ENCODE results near the gene LCE4A.
"Not testable (repeated sequence)": the region's sequence is repeated elsewhere in the genome, so short reads cannot be mapped to it uniquely, and the experiment has no call there.

Gene LCE4A, protein sequence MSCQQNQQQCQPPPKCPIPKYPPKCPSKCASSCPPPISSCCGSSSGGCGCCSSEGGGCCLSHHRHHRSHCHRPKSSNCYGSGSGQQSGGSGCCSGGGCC

DNA sequence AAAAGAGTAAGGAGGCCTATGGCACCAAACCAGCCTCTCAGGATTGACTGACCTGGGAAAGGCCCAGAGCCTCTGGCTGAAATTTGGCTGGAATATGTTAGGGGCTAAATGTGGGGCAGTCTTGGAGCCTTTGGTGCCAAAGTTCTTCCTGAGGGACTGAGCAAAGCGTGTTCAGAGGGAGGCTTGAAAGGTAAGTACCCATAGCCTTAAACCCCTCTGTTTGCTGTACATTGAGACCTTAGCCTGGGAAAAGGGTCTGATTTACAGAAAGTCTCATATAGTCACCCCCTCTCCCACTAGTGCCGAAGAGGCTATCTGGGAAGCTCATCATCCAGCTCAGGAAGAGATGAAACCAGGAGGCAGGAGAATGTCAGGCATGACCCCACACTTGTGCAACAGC is at the start of gene LCE4A:
Gene LCE4A (plus strand): TSS at position 301 of the 400 bp plus-strand sequence. CDS start 916 bp downstream, outside the sequence.
- no peak for DNase-seq

DNA sequence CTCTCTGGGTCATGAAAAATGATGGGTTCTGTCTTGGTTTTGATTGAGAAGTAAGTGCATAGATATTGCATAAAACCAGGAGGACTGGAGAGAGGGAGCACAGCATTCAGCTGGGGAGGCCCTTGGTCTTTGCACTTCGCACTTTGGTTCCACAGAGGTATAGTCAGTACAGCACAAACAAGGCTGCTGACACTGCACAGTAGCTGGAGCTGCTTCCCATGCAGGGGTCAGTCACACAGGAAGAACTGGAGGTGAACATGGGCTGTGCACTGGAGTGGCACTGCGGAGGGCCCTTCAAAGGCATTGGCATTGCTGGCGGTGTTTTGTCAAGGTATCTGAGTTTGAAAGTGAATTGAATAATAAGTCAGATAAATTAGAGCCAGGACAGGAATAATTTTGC is 49.3 kb upstream of the LCE4A start:
- DNase-seq = no peak

DNA sequence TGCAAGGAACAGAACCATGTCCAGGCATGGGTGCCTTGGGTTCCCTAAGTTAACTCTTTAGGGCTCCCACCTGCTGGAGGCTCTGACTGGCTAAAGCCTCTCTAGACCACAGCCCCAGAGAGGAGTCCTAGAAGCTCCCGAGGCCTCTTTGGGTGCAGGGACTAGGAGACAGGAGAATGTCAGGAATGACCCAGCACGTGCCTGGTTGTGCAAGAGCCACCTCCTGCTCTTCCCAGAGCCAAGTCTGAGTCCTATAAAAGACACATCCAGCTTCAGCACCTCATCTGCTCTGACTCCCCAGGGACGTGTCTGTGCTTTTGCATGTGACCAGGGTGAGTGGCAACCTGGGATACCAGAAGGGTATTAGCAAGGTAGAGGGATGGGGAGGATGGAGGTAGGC is 44.9 kb upstream of the LCE4A start, which contains the start of gene LCE2D:
Gene LCE2D (plus strand): TSS at position 283 of the 400 bp plus-strand sequence. CDS start 726 bp downstream, outside the sequence.
- no peak for DNase-seq

DNA sequence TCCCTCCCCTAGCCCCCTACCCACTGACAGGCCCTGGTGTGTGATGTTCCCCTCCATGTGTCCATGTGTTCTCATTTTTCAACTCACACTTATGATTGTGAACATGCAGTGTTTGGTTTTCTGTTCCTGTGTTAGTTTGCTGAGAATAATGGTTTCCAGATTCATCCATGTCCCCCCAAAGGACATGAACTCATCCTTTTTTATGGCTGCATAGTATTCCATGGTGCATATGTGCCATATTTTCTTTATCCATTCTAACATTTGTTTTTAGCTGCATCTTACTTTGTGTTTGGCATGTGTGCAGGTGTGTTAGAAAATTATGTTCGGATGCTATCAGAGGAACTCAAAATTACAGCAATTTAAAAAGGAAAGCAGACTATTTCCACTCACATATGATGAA is 41.8 kb upstream of the LCE4A start:
- DNase-seq = not testable (repeated sequence)

DNA sequence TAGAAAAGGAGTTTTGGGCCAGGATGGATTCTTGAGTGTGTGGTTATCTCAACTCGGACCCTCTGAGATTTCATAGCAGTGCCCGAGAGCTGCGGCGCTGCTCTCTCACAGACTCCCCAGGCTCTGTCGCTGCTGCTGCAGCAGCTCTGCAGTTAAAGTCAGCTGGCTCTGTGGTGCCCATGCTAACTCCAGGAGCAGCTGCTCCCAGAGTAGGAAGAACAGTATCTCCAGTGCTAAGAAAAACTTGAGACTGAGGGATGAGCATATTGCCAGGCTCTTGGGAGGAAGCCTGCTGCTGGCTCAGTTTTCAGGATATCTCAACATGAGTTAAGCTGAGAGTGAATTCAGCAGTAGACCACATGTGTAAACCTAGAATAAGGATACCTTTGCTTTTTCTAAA is 40.3 kb upstream of the LCE4A start:
- DNase-seq = no peak

DNA sequence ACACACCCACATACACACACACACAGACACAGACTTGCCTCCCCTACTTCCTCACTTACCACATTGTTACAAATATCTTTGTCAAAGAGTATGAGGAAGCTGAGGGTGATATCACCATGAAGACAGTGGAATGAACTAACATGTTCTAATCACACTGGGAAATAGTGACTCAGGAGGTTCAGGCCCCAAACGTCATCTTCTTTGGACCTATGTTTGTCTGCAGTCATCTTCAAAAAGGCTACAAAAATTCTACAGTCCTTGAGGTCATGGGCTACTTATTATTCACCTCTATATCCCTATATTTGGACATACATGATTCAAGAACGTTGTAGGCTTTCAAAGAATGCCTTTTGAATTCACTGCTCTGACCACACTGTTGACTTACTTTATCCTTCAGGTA is 34.9 kb upstream of the LCE4A start:
- no peak for DNase-seq

DNA sequence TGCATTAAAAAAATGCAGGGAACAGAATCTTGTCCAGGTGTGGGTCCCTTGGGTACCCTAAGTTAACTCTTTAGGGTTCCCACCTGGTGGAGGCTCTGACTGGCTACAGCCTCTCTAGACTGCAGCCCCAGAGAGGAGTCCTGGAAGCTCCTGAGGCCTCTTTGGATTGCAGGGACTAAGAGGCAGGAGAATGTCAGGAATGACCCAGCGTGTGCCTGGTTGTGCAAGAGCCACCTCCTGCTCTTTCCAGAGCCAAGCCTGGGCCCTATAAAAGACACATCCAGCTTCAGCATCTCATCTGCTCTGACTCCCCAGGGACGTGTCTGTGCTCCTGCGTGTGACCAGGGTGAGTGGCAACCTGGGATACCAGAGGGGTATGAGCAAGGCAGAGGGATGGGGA is 33.0 kb upstream of the LCE4A start, which contains the start of gene LCE2C:
Gene LCE2C (plus strand): TSS at position 297 of the 400 bp plus-strand sequence. CDS start 737 bp downstream, outside the sequence.
- not testable (repeated sequence) for DNase-seq

DNA sequence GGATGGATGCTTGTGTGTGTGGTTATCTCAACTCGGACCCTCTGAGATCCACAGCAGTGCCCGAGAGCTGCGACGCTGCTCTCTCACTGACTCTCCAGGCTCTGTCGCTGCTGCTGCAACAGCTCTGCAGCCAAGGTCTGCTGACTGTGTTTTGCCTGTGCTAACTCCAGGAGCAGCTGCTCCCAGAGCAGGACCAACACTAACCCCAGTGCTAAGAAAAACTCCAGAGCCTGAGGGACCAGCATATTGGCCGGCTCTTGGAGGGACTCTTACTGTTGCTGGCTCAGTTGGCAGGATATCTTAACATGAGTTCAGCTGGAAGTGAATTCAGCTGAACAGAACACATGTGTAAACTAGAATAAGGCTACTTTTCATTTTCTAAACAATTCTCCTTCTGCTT is 28.5 kb upstream of the LCE4A start:
- DNase-seq = no peak

DNA sequence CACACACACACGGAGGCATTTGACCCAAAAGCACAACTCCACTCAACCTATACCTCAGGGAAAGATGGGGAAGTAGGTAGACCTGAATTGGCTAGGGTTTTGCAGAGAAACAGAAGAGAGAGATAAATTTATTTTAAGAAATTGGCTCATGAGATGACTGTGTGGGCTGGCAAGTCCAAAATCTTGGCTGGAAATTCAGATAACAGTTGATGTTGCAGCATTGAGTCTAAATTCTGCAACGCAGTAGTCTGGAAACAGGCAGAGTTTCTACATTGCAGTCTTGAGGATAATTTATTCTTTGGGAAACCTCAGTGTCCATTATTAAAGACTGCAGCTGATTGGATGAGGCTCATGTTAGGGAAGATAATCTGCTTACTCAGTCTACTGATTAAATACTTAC is 26.3 kb upstream of the LCE4A start:
- no peak for DNase-seq

DNA sequence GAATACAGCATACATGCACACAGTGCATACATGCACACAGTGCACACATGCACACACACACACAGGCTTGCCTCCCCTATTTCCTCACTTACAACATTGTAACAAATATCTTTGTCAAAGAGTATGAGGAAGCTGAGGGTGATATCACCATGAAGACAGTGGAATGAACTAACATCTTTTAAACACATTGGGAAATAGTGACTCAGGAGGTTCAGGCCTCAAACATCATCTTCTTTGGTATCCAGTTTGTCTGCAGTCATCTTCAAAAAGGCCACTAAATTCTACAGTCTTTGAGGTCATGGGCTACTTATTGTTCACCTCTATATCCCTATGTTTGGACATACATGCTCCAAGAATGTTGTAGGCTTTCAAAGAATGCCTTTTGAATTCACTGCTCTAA is 24.1 kb upstream of the LCE4A start:
- no peak for DNase-seq

DNA sequence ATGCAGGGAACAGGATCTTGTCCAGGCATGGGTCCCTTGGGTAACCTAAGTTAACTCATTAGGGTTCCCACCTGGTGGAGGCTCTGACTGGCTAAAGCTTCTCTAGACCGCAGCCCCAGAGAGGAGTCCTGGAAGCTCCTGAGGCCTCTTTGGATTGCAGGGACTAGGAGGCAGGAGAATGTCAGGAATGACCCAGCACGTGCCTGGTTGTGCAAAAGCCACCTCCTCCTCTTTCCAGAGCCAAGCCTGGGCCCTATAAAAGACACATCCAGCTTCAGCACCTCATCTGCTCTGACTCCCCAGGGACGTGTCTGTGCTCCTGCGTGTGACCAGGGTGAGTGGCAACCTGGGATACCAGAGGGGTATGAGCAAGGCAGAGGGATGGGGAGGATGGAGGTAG is 22.1 kb upstream of the LCE4A start, which contains the start of gene LCE2B:
Gene LCE2B (plus strand): TSS at position 301 of the 400 bp plus-strand sequence. CDS start 721 bp downstream, outside the sequence.
- not testable (repeated sequence) for DNase-seq

DNA sequence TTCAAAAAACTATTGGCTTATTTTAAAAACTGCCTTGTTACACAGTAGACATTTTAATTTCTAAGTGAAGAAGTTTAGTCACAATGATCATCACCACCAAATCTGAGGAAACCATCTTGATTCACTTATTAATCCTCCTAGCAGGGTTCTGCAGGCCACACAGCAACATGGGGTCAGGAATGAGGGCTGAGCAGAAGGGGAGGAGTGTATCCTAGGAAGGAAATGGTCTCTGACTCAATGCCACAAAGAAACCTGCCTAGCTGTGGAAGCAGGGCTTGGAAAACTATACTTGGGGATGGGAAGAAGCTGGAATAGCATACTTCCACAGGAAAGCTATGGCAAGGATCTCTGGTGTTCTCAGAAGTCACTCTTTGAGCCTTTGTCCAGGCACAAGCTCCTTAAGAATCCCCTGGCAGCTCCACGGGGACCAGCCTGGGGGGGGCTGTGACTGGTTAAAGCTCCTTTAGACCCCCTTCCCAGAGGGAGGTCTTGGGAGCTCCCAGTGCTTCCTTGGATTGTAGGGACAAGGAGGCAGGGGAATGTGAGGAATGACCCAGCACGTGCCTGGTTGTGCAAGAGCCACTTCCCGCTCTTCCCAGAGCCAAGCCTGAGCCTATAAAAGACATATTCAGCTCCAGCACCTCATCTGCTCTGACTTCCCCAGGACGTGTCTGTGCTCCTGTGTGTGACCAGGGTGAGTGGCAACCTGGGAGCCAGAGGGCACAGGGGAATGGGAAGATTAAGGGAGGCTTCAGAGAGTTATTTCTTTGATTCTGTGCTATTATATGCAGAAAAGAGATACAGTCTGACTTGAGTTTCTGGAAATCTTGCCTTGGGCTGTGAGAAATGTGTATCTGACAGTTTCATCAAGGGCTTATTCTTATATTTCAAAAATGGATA is 10.0 kb upstream of the LCE4A start, which contains the start of gene LCE2A:
Gene LCE2A (plus strand): TSS at position 645 of the 900 bp plus-strand sequence. CDS start 557 bp downstream, outside the sequence.
- no peak for DNase-seq

DNA sequence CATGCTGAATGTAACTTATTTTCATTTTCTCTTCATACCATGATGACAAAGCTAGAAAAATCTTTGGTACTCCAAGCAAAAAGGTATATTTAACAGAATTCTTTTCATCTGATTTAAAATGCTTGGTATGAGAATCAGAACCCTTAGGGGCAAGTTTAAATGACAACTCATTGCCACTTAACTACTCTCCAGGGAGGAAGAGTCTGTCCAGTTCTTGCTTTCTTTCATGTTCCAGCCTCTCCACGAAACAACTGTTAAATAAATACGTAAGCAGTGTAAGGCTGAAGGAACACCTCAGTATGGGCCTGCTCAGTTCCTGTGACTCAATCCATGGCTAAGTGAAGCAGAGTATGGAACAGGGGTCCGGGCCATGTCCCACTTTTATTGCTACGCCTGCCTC is 8.2 kb upstream of the LCE4A start:
- DNase-seq = no peak

DNA sequence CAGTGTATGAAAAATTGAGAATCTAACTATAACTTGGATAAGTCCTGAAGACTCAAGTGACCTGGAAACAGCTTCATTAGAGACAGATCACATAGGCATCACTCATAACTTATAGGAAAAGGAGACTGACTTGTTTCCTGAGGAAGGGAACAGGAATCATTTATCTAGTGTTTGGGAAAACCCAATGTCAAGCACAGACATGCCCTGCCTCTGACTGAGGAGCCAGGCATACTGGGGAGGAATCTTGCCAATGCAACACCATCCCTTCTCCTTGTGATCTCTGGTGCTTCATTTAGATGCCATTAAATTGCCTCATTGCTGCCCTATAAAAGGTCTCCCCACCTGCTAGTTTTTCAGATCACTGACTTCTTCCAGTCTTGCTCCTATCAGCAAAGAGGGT is 10.3 kb downstream of the LCE4A start:
- DNase-seq = no peak

DNA sequence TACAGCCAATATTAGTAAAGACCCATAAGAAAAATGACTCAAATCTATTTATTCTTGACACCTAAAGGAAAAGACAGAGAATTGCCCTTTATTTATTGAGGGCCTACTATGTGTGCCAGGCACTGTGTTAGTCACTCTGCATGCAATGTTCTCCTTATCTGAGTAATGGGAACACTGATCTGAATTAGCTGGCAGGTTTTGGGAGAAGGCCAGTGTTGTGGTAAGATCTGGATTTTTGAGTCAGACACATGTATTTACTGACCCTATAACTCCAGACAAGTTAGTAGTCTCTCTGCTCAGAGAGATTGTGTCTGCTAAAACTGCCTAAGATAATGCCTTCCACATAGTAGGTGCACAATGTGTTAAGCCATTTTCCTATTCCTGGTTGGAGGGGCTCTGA is 17.3 kb downstream of the LCE4A start:
- no peak for DNase-seq

DNA sequence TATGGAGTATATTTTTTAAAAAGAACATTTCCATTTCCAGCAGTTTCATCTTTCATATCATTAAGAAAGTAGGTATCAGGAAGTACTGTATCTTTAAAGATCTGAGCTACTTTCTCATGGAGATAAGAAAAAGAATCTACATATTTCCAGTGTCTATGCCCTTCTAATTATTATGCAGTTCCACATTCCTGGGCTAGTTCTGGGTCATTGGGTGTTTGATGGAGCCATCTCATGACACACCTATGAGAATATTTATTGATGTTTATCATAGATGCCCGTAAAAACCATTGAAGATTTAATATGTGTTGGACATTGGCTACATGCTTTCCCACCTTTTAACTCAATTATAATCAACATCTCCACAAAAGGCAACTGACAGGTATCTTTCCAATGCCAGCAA is 21.0 kb downstream of the LCE4A start:
- DNase-seq = no peak

DNA sequence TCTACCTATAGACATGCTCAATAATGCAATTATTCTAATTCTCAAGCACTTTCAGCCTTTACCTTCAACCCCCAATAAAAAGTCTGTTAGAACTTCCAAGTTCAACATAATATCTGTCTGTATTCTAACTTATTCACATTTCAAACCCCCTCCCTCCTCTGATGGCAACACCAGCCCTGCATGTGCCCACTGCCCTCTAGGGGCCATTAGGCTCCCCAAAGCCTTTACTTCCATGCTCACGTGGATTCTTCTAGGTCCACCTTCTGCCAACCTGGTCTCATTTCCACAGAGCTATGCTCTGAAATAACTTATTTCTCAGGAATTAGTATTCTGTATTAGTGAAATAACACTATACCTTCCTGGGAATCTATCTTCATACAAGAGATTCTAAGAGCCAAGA is 27.7 kb downstream of the LCE4A start:
- no peak for DNase-seq

DNA sequence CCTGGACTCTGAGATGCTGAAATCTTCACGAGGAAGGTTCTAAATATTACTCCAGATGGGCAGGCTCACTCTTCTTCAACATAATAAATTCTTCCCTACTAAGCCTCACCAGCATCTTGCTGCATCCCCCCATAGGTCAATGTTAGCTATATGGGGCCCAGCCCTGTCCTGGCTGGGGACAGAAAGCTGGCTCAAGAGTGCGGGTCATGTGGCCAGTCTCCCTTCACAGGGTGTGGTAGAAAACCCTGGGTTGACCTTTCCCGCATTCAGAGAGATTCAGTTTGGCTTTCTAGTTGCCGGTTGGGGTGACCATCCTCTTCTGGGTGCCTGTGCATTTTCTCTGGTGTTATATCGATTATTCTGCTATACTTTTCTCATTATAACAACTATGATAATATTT is 30.0 kb downstream of the LCE4A start:
- DNase-seq = no peak

DNA sequence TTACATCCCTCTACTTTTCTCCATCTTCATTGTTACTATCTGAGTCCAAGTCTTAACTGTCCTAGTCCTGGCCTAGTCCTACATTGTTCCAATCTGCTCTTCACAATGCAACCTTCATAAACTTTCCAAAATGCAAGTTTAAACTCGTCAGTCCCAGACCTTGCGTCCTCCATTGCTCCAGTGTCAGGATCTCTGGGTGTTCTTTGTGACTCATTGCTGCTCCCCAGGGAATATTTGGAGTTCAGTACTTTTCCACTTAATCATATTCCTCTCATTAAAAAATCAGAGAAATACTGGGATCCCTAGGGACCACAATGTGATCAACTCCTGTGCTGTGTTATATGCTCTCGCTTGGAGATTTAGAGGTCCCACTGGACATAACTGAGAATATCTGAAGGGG is 31.9 kb downstream of the LCE4A start:
- DNase-seq = no peak

DNA sequence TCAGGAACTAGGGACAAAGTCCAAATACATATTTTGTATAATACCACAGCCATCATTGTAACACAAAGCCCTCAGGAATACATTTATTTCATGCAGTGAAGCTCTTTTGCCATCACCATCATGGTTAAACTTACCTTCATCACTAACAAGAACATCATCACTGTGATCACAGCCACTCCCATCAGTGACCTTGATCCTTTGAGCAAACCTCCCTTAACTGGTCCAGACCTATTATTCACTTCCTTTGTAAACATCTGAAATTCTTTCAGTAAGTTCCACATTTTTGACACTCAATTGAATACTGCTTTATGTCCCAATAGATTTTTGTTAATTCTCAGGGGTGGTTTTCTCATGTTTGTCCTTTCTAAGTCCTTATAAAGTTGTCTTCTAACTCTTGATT is 33.7 kb downstream of the LCE4A start:
- DNase-seq = no peak

DNA sequence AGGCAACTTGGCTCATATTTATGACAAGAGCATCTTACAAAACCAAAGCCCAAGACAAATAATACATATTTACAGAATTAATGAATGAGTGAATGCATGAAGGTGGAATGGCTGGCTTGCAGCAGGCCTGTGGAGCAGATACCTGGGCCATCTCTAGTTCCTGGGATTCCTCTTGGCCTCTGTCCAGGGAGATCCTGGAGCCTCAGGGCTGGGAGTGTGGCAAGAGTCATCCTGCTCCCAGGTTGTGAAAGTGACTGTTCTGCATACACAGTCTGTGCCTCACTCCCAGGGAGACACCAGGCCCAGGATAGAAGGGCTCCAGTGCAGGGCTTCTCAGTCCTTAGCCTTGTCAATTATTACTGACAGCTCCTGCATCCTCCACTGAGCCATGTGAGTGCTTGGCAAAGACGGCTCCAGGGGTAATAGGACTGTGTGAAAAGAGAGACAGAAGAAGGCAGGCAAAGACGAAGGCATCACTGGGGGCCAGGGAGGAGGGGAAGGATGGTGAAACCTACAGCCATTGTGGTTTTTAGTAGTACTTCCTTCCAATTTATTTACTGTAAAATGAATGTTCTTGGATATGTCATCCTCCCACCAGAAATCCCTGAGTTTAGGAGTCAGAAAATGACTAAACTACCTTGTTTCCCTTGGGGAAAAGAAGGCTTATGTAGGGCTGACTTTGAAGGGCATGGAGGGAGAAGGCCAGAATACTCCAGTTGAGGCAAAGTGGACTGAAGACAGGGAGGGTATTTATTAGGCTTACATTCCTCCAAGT is 35.6 kb downstream of the LCE4A start:
- DNase-seq = no peak

DNA sequence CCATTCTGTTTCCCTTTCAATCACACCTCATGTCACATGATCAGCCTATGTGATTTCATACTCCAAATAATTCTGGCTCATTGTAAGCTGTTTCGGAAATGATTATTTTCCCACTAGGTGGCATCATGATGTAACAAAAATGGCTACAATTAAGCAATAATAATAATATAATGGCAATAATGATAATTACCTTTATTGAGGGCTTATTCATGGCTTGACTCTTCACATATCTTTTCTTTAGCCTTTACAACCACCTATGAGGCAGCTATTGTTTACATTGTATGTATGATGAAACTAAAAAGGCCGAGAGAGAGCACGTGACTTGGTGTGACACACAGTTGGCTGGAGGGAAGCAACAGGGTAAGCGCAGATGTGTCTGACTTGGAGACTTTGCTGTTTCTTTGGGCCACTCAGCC is 37.3 kb downstream of the LCE4A start:
- DNase-seq = no peak

DNA sequence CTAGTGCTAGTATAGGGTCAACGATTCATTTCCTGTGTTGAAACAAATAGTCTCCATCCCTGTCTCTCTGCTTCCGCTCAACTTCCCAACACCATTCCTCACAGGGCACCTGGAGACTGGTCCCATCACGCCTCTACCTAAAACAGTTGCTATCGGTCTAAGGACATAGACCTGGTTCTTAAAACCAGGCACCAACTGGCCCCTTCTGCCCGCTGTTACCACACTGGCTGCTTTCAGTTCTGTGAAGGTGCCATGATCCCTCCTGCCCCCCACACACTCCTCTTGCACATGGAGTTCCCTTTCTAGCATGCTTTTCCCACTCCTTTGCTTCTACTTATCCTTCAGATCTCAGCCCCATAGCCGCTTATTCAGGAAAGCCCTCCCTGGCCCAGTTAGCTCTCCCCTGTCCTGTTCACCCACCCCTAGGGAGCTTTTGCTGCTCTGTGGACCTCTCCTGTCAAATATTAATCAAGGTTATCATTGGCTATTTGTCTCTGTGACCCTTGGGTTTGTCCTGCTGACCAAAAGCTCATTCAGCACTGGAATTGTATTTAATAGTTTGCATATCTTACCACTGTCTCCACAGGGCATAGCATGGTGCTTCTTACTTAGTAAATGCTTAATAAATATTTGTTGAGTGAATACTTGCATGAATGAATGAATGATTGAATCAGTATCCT is 37.9 kb downstream of the LCE4A start:
- DNase-seq = no peak
